OCI-LY1 (cell line): ENCODE results near the gene BUB1B.
A peak's percentile ranks its signal among the peaks of the same experiment; 100 is the strongest.

Experiments
- H2AFZ ChIP-seq: fragments of 200-600 bp; sonication (generic), shearing (Covaris generic); 2 replicates; pipeline ENCODE4 v1.6.0; 2014; ENCODE audit warnings: antibody characterized with exemption, mild to moderate bottlenecking, low read length
- H3F3A ChIP-seq: fragments of 200-600 bp; sonication (generic), shearing (Covaris generic); 2 replicates; pipeline ENCODE4 v1.6.0; 2014; ENCODE audit warnings: mild to moderate bottlenecking, antibody characterized with exemption, low read length, moderate library complexity; ENCODE audit not compliant: insufficient read depth
- H3K27ac ChIP-seq: fragments of 200-600 bp; sonication (generic); 2 replicates; pipeline ENCODE4 v1.5.1; 2014; ENCODE audit warnings: low read length, mixed run types, mild to moderate bottlenecking, low read depth; ENCODE audit not compliant: poor library complexity, severe bottlenecking
- H3K27me3 ChIP-seq: fragments of 200-600 bp; sonication (generic); 2 replicates; pipeline ENCODE4 v1.6.0; 2014; ENCODE audit warnings: antibody characterized with exemption, mild to moderate bottlenecking, low read length, moderate library complexity; ENCODE audit not compliant: insufficient read depth
- H3K36me3 ChIP-seq: fragments of 200-600 bp; sonication (generic); 2 replicates; pipeline ENCODE4 v1.6.1; 2014; ENCODE audit warnings: mild to moderate bottlenecking, antibody characterized with exemption, low read length, moderate library complexity, mixed read lengths; ENCODE audit not compliant: insufficient read depth
- H3K4me1 ChIP-seq: fragments of 200-600 bp; sonication (generic); 2 replicates; pipeline ENCODE4 v1.5.1; 2014; ENCODE audit warnings: mild to moderate bottlenecking, low read length, moderate library complexity; ENCODE audit not compliant: insufficient read depth, severe bottlenecking
- H3K4me2 ChIP-seq: fragments of 200-600 bp; sonication (generic), shearing (Covaris generic); 2 replicates; pipeline ENCODE4 v1.6.1; 2014; ENCODE audit warnings: low read length
- H3K4me3 ChIP-seq: fragments of 200-600 bp; sonication (generic); 2 replicates; pipeline ENCODE4 v1.5.1; 2014; ENCODE audit warnings: low read length, low read depth, mild to moderate bottlenecking, mixed read lengths; ENCODE audit not compliant: poor library complexity, severe bottlenecking
- H3K79me2 ChIP-seq: fragments of 200-600 bp; shearing (Covaris generic); 2 replicates; pipeline ENCODE4 v1.6.1; 2016; ENCODE audit warnings: mixed run types, low read length, mixed read lengths; ENCODE audit not compliant: insufficient read depth
- H3K9ac ChIP-seq: fragments of 200-600 bp; sonication (generic), shearing (Covaris generic); 2 replicates; pipeline ENCODE4 v1.6.1; 2014; ENCODE audit warnings: mild to moderate bottlenecking, low read length, mixed read lengths
- H3K9me2 ChIP-seq: fragments of 200-600 bp; sonication (generic), shearing (Covaris generic); 2 replicates; pipeline ENCODE4 v1.6.1; 2014; ENCODE audit warnings: low read depth, mild to moderate bottlenecking, low read length, mixed read lengths
- H3K9me3 ChIP-seq: fragments of 200-600 bp; shearing (Covaris generic); 2 replicates; pipeline ENCODE4 v1.6.1; 2014; ENCODE audit warnings: low read length, mixed read lengths
- H4K20me1 ChIP-seq: fragments of 200-600 bp; sonication (generic), shearing (Covaris generic); 2 replicates; pipeline ENCODE4 v1.6.0; 2016; ENCODE audit warnings: mild to moderate bottlenecking, low read length; ENCODE audit not compliant: insufficient read depth
- CTCF ChIP-seq: fragments of 200-600 bp; sonication (generic), shearing (Covaris generic); IDR thresholded peaks from 2 replicates; pipeline ENCODE4 v1.5.1; 2017; ENCODE audit warnings: mild to moderate bottlenecking, antibody characterized with exemption, low read length, moderate library complexity, mixed read lengths
- EZH2 ChIP-seq: fragments of 200-600 bp; sonication (generic), shearing (Covaris generic); IDR thresholded peaks from 2 replicates; pipeline ENCODE4 v1.8.0; 2017; ENCODE audit warnings: borderline replicate concordance, mixed run types, mild to moderate bottlenecking, antibody characterized with exemption, low read length, moderate library complexity, mixed read lengths

Gene BUB1B

DNA sequence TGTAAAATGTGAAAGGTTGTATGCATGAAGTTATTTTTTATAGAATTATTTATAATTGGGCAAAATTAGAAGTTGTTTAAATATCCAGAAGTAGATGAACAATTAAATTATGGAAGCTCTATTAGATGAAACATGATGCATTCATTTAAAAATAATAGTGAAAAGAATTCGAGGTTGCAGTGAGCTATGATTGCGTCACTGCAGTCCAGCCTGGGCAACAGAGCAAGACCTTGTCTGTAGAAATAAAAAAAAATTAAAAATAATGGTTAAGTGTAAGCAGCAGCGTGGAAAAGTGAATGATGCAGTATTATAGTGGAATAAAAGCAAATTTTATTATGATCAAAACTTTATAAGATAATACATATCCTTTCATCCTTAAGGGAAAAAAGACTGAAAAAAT, 14.3 kb downstream of the BUB1B start:
- Histone ChIP-seq H3K27ac (no peak overlapping the region), H3K4me1 (no peaks in the 10 kb centered on the region), H3K9ac (no peak overlapping the region), H3K9me3 (no peaks in the 10 kb centered on the region), H4K20me1 (no peaks in the 10 kb centered on the region), H3K27me3 (no peaks in the 10 kb centered on the region), H2AFZ (no peak overlapping the region), H3K4me3 (no peak overlapping the region), H3K4me2 (no peak overlapping the region), H3K79me2 (peaks cover 31% of the 10 kb centered on the region; the same call in 1 of the 2 replicates), H3F3A (peaks cover 7% of the 10 kb centered on the region; the same call in 1 of the 2 replicates), H3K9me2 (no peaks in the 10 kb centered on the region), H3K36me3 (peaks cover 91% of the 10 kb centered on the region)
- no peak for TF ChIP-seq CTCF
- no peak for TF ChIP-seq EZH2

DNA sequence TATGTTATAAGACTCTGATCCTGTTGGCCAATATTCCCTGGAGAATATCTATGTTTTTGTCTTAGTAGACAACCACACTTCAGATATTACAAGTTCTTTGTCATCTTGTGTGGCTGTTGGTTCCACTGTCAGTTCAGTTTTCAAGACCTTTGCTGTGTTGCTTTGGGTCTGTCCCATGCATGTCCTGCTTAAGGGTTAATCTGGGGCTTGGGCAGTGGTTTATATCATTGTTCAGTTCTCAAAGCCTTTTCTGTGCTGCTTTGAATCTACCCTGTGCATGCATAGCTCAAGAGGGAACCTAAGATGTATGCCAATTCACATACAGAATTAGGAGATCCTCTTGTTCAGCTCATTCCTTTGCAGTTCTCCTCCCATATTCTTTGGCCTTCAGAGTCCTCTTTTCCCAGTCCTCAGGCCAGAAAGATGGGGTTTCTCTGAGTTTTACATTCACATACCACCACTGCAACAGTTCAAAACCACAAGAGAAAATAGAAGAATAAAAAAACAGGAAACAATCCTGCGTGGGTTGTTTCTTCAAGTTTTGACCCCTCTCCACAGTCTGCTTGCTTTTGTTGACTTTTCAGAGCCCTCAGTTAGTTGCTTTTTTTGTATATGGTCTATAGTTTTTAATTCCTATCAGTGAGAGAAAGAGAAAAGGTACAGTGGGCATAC, 21.6 kb downstream of the BUB1B start:
- H3F3A ChIP-seq, result no peaks in the 10 kb centered on the region; the same call in 1 of the 2 replicates
- peak overlapping the region; percentile 45 for H3K4me2 ChIP-seq
- no peaks in the 10 kb centered on the region for H3K9me3 ChIP-seq
- no peaks in the 10 kb centered on the region for H4K20me1 ChIP-seq
- H3K4me1 ChIP-seq, result peaks cover 37% of the 10 kb centered on the region
- no peak overlapping the region for H2AFZ ChIP-seq
- peaks cover 95% of the 10 kb centered on the region for H3K36me3 ChIP-seq
- H3K79me2 ChIP-seq, result peaks cover 17% of the 10 kb centered on the region; the same call in 1 of the 2 replicates
- H3K9ac ChIP-seq, result peak overlapping the region; percentile 35; the same call in 1 of the 2 replicates
- H3K4me3 ChIP-seq, result peak overlapping the region; percentile 14
- peak overlapping the region; percentile 88 for H3K27ac ChIP-seq
- no peak for TF ChIP-seq CTCF
- TF ChIP-seq EZH2, result no peak
- no peaks in the 10 kb centered on the region for H3K27me3 ChIP-seq
- no peaks in the 10 kb centered on the region for H3K9me2 ChIP-seq

DNA sequence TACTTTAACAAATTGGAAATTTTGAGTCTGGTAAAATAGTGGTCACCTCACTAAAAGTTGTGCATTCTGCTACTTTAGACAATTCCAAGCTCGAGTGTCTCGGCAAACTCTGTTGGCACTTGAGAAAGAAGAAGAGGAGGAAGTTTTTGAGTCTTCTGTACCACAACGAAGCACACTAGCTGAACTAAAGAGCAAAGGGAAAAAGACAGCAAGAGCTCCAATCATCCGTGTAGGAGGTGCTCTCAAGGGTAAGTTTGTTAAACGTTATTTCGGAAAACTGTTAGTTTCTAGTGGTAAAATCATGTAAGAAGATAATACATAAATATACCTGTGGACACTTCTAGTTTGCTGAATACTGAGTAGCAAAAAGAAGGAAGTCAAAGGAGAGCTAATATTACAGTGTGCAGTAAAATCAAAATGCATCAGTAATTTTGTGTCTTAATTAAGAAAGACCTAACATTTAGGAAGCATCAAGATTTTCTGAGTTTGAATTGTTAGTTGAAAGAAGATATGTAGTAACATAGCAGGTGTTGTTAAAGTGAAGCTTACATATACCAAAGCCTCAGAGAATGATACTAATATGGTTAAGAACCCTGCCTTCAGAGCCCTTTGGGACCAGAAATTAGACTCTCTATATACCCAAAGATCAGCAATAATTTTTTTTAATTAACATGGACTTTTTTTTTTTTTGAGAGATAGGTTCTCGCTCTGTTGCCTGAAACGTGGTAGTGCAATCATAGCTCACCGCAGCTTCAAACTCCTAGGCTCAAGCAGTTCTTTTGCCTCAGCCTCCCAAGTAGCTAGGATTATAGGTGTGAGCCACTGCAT, 23.0 kb downstream of the BUB1B start:
- H3F3A ChIP-seq, result no peaks in the 10 kb centered on the region; the same call in 1 of the 2 replicates
- peak overlapping the region; percentile 45 for H3K4me2 ChIP-seq
- no peaks in the 10 kb centered on the region for H3K9me2 ChIP-seq
- H2AFZ ChIP-seq, result no peak overlapping the region
- peak overlapping the region; percentile 88 for H3K27ac ChIP-seq
- H3K4me3 ChIP-seq, result no peak overlapping the region
- H3K9me3 ChIP-seq, result no peaks in the 10 kb centered on the region
- no peaks in the 10 kb centered on the region for H3K27me3 ChIP-seq
- TF ChIP-seq CTCF (no peak), EZH2 (no peak)
- peaks cover 8% of the 10 kb centered on the region; the same call in 1 of the 2 replicates for H3K79me2 ChIP-seq
- H4K20me1 ChIP-seq, result no peaks in the 10 kb centered on the region
- H3K9ac ChIP-seq, result peak overlapping the region; percentile 35; the same call in 1 of the 2 replicates
- H3K4me1 ChIP-seq, result peaks cover 37% of the 10 kb centered on the region
- peaks cover 95% of the 10 kb centered on the region for H3K36me3 ChIP-seq
